GM19452 (cell line): ENCODE measurements around the gene CREB3L4.
A peak's percentile ranks its signal among the peaks of the same experiment; 100 is the strongest.
"Not testable (repeated sequence)": the region's sequence is repeated elsewhere in the genome, so short reads cannot be mapped to it uniquely, and the experiment has no call there.

Experiments used
- ATAC-seq: cut with Tn5 transposase; IDR thresholded peaks from one replicate; pipeline ENCODE4 v1.9.1; 2021; ENCODE audit not compliant: unreplicated experiment

Gene CREB3L4

DNA sequence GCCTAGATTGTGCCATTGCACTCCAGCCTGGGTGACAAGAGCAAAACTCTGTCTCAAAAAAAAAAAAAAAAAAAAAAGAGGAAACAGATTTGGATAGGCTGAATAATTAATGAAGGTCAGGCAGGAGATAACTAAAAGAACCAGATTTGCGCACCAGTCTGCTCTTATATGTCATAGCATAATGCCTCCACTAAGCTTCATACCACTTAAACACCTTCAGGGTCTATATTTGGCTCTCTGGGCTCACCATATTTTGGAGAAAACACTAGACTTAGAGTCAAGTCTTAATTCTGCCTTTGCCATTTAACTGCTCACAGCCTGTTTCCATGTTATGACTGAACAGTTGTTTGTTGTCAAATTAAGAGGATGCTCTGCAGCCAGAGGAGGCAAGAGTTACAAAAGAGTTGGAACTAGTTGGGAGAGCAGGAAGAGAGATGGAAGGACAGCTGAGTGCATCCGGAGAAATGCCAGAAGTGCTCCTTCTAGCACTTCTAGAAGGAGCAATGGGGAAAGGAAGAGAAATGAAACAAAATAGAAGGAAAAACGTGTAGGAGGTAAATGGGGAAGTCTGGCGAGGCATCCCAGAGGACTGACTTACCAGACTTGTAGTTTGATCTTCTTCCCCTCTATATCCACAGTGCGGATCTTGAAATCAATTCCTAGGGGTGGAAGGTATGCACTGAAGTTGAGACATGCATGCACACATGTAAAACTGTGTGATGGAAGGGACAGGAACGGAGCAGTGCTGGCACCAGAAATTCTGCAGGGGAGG, 16.6 kb downstream of the CREB3L4 start:
- no peak for ATAC-seq

DNA sequence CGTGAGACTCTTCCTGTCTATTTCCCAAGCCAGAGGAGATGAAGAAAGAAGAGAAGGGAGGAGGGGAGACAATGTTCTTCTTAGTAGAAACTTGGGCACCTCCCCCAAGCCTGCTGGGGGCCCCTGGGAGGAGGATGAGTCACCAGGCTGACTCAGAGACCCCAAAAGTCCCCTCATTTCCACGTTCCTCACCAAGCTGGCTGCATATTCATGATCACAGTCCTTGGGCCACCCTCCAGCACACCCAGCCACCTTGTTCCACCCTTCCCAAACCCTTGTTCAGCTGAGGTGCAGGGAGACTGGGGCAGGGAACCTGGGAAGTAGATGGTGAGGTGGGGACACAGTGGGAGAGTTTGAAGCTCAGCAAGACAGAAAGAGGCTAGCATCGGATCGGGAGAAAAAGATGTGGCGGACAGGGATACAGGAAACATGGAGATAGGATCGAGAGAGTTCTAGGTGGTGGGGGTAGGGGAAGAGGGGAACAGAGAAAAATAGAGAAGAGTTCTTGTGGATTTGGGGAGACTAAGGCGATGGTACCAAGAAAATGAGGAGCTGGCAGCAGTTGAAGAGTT, 17.7 kb downstream of the CREB3L4 start:
- ATAC-seq: no peak

- no peak for ATAC-seq
These were observed 18.4 kb downstream of the CREB3L4 start, which contains the start of gene RAB13 for GRCh38 chr1:153985941-153986761. TSS of gene RAB13 (minus strand) at chr1:153986339. CDS start at chr1:153986236, 103 bp downstream.

DNA sequence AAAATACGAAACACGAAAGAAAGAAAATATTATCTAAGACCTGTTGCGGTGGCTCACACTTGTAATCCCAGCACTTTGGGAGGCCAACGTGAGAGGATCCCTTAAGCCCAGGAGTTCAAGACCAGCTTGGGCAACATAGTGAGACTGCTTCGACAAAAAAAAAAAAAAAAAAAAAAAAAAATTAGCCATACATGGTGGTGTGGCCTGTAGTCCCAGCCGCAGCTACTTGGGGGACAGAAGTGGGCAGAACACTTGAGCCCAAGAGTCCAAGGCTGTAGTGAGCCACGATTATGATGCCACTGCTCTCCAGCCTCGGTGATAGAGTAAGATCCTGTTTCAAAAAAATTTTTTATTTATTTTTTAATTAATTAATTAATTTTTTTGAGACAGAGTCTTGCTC, 19.9 kb downstream of the CREB3L4 start:
- no peak for ATAC-seq

DNA sequence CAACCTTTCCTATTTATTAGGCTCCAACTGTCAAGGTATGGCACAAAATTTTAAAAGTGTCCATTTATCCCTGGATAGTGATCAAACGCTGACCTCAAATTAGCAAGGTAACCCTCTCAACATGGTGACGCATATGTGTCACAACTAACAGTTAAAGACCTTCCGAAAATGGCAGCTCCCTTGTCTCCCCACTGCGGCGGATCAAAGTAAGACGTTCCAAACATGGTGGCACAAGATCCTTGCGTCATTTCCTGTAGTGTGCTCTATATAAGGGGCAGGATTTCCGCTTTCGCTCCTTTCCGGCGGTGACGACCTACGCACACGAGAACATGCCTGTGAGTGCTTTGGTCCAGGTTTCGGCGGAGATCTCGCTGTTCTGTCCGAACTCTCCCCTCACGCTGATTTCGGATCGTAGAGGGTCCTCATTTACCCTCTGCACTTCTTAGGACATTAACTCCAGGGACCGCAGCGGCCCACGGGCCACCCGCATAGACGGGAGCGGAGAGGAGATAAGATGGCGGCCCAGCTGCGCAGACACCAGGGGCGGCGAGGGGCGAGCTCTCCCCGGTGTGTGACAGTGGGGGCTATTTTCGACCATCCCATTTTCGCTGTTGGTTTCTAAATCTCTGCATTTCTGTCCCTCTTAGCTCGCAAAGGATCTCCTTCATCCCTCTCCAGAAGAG, 22.9 kb downstream of the CREB3L4 start, which contains the start of gene RPS27:
RPS27 (plus strand) TSS at position 295 of the 683 bp plus-strand sequence; CDS start at position 330, 35 bp downstream.
- peak; percentile 60 for ATAC-seq

- ATAC-seq: no peak
These were observed 23.5 kb downstream of the CREB3L4 start for GRCh38 chr1:153991151-153991630.

DNA sequence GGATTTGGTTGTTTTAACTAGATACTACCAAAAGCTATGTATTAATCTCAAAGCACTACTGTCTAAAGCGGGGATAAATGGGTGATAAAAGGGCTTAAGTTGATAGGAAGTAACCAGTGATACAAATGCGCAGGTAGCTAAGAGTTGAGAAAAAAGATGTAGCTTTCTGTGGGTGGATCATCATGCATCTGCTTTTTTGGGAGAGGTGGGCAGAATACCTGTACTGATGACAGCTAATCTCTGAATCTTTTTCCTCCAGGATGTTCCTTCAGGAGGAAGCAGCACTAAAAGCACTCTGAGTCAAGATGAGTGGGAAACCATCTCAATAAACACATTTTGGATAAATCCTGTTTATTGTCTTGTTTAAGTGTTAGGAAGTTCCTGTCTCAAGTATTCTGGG, 24.1 kb downstream of the CREB3L4 start:
- ATAC-seq: no peak

GRCh38 chr1:153995202-153995601, 27.5 kb downstream of the CREB3L4 start:
- no peak for ATAC-seq

GRCh38 chr1:153995640-153996039, 27.9 kb downstream of the CREB3L4 start:
- ATAC-seq: no peak

- ATAC-seq: not testable (repeated sequence)
These were observed 29.2 kb downstream of the CREB3L4 start for GRCh38 chr1:153996882-153997281.

- ATAC-seq: no peak
These were observed 32.7 kb downstream of the CREB3L4 start for GRCh38 chr1:154000420-154000819.

DNA sequence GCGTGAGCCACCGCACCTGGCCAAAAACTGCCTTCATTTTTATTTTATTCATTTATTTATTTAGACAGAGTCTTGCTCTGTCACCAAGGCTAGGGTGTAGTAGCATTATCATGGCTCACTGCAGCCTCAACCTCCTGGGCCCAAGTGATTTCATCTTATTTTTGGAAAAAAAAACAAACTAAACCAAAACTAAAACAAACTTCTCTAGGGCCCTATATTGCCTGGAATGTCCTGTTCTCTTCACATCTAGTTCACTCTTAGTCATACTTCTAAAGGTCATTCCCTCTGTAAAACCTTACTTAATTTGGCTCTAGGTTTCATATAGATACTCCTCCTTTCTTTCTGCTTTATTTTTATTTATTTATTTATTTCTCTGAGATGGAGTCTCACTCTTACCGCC, 38.4 kb downstream of the CREB3L4 start:
- ATAC-seq: no peak

DNA sequence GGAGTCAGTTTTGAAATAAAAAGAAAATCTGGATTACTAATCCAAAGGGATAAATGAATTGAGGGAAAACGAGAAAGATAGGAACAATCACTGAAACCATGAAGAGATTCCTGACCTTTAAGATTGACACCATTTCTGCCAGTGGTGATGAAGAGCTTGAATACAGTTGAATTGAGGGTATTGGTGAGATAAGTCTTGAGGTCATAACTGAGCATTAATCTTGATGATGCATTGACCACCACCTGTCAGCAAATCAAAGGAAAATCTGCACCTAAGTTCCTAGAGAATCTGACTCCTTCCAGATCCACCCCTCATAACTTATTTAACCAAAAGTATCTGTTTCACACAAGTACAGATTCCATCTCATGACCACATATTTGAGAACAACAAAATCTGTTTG, 44.4 kb downstream of the CREB3L4 start:
- ATAC-seq: no peak

DNA sequence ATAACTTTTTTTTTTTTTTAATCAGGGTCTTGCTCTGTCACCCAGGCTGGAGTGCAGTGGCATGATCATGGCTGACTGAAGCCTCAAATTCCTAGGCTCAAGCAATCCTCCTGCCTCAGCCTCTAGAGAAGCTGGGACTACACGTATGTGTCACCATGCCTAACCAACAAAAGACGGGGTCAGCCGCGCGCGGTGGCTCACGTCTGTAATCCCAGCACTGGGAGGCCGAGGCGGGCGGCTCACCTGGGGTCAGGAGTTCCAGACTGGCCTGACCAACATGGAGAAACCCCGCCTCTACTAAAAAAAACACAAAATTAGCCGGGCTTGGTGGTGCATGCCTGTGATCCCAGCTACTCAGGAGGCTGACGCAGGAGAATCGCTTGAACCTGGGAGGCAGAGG, 44.8 kb downstream of the CREB3L4 start:
- ATAC-seq: not testable (repeated sequence)

DNA sequence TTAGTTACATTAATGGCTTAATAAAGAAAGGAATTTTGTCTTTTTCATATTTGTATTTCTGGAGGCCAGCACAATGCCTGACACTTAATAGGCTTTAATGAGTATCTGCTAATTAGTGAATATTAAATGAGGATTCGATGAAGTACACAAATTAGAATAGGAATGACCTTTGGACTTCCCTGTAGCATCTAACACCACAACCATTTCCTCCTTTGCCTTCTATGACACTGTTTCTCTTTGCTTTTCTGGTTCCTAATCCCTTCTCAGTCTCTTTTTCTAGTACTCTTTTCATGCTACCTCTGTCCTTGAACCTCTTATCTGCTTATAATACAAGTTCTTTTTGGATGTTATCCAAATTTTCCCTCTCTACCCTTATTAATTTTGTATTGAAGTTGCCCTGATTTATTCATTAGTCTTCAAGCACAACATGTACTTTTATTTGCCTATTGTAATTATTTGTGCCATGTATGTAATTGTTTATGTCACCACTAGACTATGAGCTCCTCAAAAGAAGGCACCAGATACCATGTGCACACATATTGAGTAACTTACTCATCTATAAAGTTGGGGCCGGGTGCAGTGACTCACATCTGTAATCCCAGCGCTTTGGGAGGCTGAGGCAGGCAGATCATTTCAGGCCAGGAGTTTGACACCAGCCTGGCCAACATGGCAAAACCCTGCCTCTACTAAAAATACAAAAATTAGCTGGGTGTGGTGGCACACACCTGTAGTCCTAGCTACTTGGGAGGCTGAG, 46.6 kb downstream of the CREB3L4 start:
- ATAC-seq: no peak

DNA sequence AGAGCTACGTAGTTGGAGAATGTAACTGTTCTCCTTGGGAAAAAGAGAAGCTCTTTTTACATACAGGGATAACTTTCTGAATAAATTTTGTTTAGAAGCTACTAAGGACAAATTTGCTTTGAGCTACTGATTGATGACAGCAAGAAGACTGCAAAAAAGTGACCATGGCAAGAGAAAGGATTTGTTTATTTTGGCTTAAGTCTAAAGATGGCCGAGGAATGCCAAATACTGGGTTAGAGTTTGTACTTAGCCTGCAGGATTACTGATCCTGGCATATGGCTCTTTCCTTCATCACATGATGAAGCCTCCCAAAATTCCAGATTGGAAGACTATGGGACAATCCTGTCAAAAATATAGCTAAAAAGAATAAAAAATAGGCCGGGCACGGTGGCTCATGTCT, 51.6 kb downstream of the CREB3L4 start:
- ATAC-seq: no peak

DNA sequence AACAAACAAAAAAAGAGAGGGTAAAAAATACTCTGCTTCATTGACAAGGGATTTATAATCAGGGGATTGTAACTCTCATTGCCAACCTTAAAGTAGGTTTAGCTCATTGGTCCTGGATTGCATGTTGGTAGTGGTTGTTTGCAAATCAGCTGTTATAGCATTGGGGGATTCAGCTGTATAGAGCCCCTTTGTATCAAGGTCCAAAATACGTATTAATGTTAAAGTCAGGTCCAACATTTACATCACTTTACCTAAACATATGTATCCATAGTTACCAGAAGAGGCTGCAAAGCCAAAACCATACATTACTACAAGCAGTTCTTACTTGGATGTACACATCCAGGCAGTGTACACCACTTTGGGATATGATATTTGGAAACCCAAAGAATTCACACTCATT, 52.2 kb downstream of the CREB3L4 start:
- no peak for ATAC-seq
